HT-29 (cell line): ENCODE measurements around the gene SNRK. TPM values are rescaled to one million over a fixed set of nuclear protein-coding genes. Genes with fewer than 3 reads are reported as not detected.

Source experiments
- DNase-seq: peaks from one replicate; pipeline ENCODE4 v3.0.0-alpha.2; 2015; ENCODE audit warnings: low spot score
- total RNA-seq: library from RNA; depleted of rRNA; stranded (reverse); fragments of >200 nt; shearing (Covaris generic); gene quantifications from 2 replicates; pipeline ENCODE4 v1.2.3, GENCODE V29; 2014; rRNA removed

Gene SNRK
- total RNA-seq, result 6.1 and 8.0 TPM in 2 replicates

GRCh38 chr3:43286115-43286840 lies at the start of gene SNRK:
SNRK (plus strand) TSS chr3:43286540; CDS start chr3:43303204, 16,664 bp downstream.
- DNase-seq, result peak; percentile 54

- DNase-seq, result no peak
These were observed 47.5 kb upstream of the SNRK start for GRCh38 chr3:43238801-43239200.

GRCh38 chr3:43239755-43240154 lies 46.6 kb upstream of the SNRK start:
- DNase-seq, result no peak

- no peak for DNase-seq
These were observed 42.5 kb upstream of the SNRK start for GRCh38 chr3:43243590-43244587.

- no peak for DNase-seq
These were observed 41.6 kb upstream of the SNRK start for GRCh38 chr3:43244694-43245093.

GRCh38 chr3:43246976-43247375 lies 39.4 kb upstream of the SNRK start:
- DNase-seq, result no peak

GRCh38 chr3:43247561-43248184 lies 38.7 kb upstream of the SNRK start:
- DNase-seq, result no peak

- no peak for DNase-seq
These were observed 38.2 kb upstream of the SNRK start for GRCh38 chr3:43248185-43248583.

- DNase-seq, result no peak
These were observed 37.4 kb upstream of the SNRK start for GRCh38 chr3:43248973-43249372.

GRCh38 chr3:43249405-43249804 lies 36.9 kb upstream of the SNRK start:
- DNase-seq, result no peak

- no peak for DNase-seq
These were observed 33.0 kb upstream of the SNRK start for GRCh38 chr3:43253294-43253693.

GRCh38 chr3:43254125-43254524 lies 32.2 kb upstream of the SNRK start:
- no peak for DNase-seq

GRCh38 chr3:43255662-43256061 lies 30.7 kb upstream of the SNRK start:
- DNase-seq, result no peak

GRCh38 chr3:43256714-43257461 lies 29.5 kb upstream of the SNRK start:
- no peak for DNase-seq

GRCh38 chr3:43257850-43258249 lies 28.5 kb upstream of the SNRK start:
- DNase-seq, result no peak

- no peak for DNase-seq
These were observed 26.7 kb upstream of the SNRK start for GRCh38 chr3:43259626-43260025.

- DNase-seq, result peak; percentile 35
These were observed 25.9 kb upstream of the SNRK start for GRCh38 chr3:43260412-43260811.

GRCh38 chr3:43262194-43262593 lies 24.1 kb upstream of the SNRK start:
- DNase-seq, result no peak

GRCh38 chr3:43266451-43266850 lies 19.9 kb upstream of the SNRK start:
- DNase-seq, result no peak

- no peak for DNase-seq
These were observed 19.3 kb upstream of the SNRK start for GRCh38 chr3:43266995-43267394.

- DNase-seq, result no peak
These were observed 17.7 kb upstream of the SNRK start for GRCh38 chr3:43268636-43269035.
